K562 (cell line): Measurements from ENCODE around the gene FZD4. TPM values are rescaled to one million over a fixed set of nuclear protein-coding genes. Genes with fewer than 3 reads are reported as not detected.

Source experiments
- ATF1 ChIP-seq, 2 experiments: fragments of 450-650 bp in 1 of 2; IDR thresholded peaks; 2 replicates each; pipeline ENCODE4 v1.6.1; 2016; ENCODE audit warnings: missing compliant biosample characterization in 1 of 2, missing genetic modification characterization in 1 of 2
- EP300 ChIP-seq: IDR thresholded peaks from 2 replicates; pipeline ENCODE4 v1.6.1; 2012; ENCODE audit warnings: low read length, improper control_type of control experiment
- ETV1 ChIP-seq: fragments of 450-650 bp; conservative IDR thresholded peaks from 2 replicates; pipeline ENCODE4 v1.6.1; 2016; ENCODE audit warnings: missing genetic modification characterization, control low read depth, low read depth, missing compliant biosample characterization
- FUS ChIP-seq: fragments of 200-400 bp; formaldehyde crosslinking; optimal IDR thresholded peaks from 2 replicates; pipeline ENCODE3; 2017; ENCODE audit warnings: low read depth, low read length
- MCM2 ChIP-seq: fragments of 450-650 bp; IDR thresholded peaks from 2 replicates; pipeline ENCODE4 v1.6.1; 2017; ENCODE audit warnings: low read depth, mild to moderate bottlenecking
- MYNN ChIP-seq, 2 experiments: sonication (generic); formaldehyde crosslinking in 1 of 2; IDR thresholded peaks; 2 replicates each; pipeline versions ENCODE4 v1.5.0 to v1.6.1; 2016 to 2020; ENCODE audit warnings: antibody characterized with exemption in 1 of 2, missing genetic modification reagents in 1 of 2
- NUFIP1 ChIP-seq: fragments of 450-650 bp; IDR thresholded peaks from 2 replicates; pipeline ENCODE4 v1.6.1; 2018; ENCODE audit not compliant: partially characterized antibody
- RBM14 ChIP-seq: fragments of 200-400 bp; formaldehyde crosslinking; IDR thresholded peaks from 2 replicates; pipeline ENCODE4 v1.6.1; 2018; ENCODE audit warnings: low read depth, mild to moderate bottlenecking, low read length, moderate library complexity, borderline replicate concordance; ENCODE audit not compliant: insufficient read depth
- SIRT6 ChIP-seq: IDR thresholded peaks from one replicate; pipeline ENCODE4 v1.6.1; 2012; ENCODE audit warnings: low read depth, mild to moderate bottlenecking, control low read depth, inconsistent platforms, low read length, moderate library complexity
- SMARCB1 ChIP-seq: IDR thresholded peaks from 2 replicates; pipeline ENCODE4 v1.6.1; 2011; ENCODE audit warnings: improper control_type of control experiment, low read depth; ENCODE audit not compliant: insufficient read length
- TAL1 ChIP-seq: fragments of 450-650 bp; IDR thresholded peaks from 2 replicates; pipeline ENCODE4 v1.6.1; 2016; ENCODE audit warnings: mild to moderate bottlenecking
- TEAD4 ChIP-seq, 2 experiments: sonication (generic) in 1 of 2; formaldehyde crosslinking in 1 of 2; IDR thresholded peaks; 2 replicates each; pipeline versions ENCODE4 v1.6.1 to v1.8.0; 2012 to 2022; ENCODE audit warnings: borderline replicate concordance in 1 of 2, inconsistent platforms in 1 of 2, low read length in 1 of 2, mild to moderate bottlenecking in 1 of 2, missing genetic modification reagents in 1 of 2
- ZNF780A ChIP-seq: fragments of 250-450 bp; sonication (Bioruptor Pico); IDR thresholded peaks from 2 replicates; pipeline ENCODE4 v1.5.0; 2021; ENCODE audit warnings: mild to moderate bottlenecking
- polyA plus RNA-seq, 8 experiments: library from polyadenylated mRNA; depleted of rRNA in 4 of 8; stranded (reverse) in 5 of 8; unstranded in 3 of 8; fragments of >200 nt; fragmentation: Nextera tagmentation in 2 of 8; fragmentation: Illumina TruSeq in 1 of 8; extraction: Ambion mirVana in 2 of 8; extraction: Trizol in 1 of 8; gene quantifications; 2 replicates each; pipeline versions ENCODE4 v1.2.1 to v1.2.3, GENCODE V29; 2011 to 2014; ENCODE audit warnings: inconsistent platforms in 1 of 8, missing spikeins in 1 of 8
- total RNA-seq, 7 experiments: library from RNA; depleted of rRNA in 6 of 7; stranded (reverse); fragments of >200 nt in 6 of 7; fragmentation: Illumina TruSeq in 2 of 7; extraction: Trizol in 2 of 7; gene quantifications; 2 replicates each; pipeline versions ENCODE4 v1.2.1 to v1.2.3, GENCODE V29; 2011 to 2021; ENCODE audit warnings: low replicate concordance in 1 of 7
- TF ChIP-seq, protein P1 (sequence below), 2 experiments: fragments of 450-650 bp; IDR thresholded peaks; 2 replicates each; pipeline ENCODE4 v1.6.1; 2018; ENCODE audit warnings: mild to moderate bottlenecking in 2 of 2, low read depth in 1 of 2; ENCODE audit not compliant: partially characterized antibody in 2 of 2
- TF ChIP-seq, protein P2 (sequence below): fragments of 200-800 bp; sonication (Bioruptor generic); IDR thresholded peaks from 2 replicates; pipeline ENCODE4 v1.6.1; 2017; ENCODE audit warnings: missing genetic modification characterization, missing compliant biosample characterization
- TF ChIP-seq, protein P3 (sequence below): sonication (generic); formaldehyde crosslinking; IDR thresholded peaks from 2 replicates; pipeline ENCODE4 v1.9.0; 2022; ENCODE audit warnings: mild to moderate bottlenecking, missing genetic modification reagents
- TF ChIP-seq, protein P4 (sequence below): conservative IDR thresholded peaks from 2 replicates; pipeline ENCODE4 v1.6.1; 2011; ENCODE audit warnings: low read depth, mild to moderate bottlenecking, low read length; ENCODE audit not compliant: control insufficient read depth
- TF ChIP-seq, protein P5 (sequence below): fragments of 250-450 bp; sonication (Bioruptor Pico); IDR thresholded peaks from 2 replicates; pipeline ENCODE4 v1.8.0; 2021; ENCODE audit warnings: moderate library complexity, mild to moderate bottlenecking, inconsistent platforms

The FZD4 gene
- total and polyA plus RNA-seq, 9 of the 15 experiments (the other 6 are each of a cell fraction or from before 2014, with no cell fraction given), result 1.2 to 7.9 (median 5.8) TPM

DNA sequence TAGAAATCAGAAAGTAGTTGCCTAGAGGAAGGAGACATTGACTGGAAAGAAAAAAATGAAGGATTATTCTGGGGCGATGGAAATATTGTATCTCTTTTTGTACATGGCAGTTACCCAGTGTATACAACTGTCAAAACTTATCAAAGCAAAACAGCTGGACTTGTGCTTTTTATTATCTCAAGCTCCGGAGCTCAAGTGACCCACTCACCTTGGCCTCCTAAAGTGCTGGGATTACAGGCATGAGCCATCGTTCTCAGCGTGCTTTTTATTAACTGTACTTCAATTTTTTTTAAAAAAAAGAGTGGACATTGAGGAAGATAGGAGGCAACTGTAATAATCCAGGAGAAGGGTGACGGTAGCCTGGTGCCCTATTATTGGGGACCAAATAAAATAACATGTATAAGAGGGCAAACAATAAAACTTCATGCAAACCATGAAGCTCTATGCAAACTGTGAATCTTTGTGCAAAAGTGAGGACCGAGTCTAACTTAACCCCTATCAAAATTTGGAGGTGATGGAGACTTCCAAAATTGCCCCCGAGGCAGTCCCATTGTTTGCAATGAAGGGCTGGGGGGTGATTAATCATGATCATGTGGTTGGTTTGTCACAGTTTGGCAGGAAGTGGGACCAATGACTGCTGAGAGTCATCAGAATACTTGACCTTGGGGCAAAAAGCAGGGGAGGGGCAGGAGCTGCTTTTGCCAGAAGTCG, 23.5 kb downstream of the FZD4 start (continued):
- TF ChIP-seq, protein P1, sequence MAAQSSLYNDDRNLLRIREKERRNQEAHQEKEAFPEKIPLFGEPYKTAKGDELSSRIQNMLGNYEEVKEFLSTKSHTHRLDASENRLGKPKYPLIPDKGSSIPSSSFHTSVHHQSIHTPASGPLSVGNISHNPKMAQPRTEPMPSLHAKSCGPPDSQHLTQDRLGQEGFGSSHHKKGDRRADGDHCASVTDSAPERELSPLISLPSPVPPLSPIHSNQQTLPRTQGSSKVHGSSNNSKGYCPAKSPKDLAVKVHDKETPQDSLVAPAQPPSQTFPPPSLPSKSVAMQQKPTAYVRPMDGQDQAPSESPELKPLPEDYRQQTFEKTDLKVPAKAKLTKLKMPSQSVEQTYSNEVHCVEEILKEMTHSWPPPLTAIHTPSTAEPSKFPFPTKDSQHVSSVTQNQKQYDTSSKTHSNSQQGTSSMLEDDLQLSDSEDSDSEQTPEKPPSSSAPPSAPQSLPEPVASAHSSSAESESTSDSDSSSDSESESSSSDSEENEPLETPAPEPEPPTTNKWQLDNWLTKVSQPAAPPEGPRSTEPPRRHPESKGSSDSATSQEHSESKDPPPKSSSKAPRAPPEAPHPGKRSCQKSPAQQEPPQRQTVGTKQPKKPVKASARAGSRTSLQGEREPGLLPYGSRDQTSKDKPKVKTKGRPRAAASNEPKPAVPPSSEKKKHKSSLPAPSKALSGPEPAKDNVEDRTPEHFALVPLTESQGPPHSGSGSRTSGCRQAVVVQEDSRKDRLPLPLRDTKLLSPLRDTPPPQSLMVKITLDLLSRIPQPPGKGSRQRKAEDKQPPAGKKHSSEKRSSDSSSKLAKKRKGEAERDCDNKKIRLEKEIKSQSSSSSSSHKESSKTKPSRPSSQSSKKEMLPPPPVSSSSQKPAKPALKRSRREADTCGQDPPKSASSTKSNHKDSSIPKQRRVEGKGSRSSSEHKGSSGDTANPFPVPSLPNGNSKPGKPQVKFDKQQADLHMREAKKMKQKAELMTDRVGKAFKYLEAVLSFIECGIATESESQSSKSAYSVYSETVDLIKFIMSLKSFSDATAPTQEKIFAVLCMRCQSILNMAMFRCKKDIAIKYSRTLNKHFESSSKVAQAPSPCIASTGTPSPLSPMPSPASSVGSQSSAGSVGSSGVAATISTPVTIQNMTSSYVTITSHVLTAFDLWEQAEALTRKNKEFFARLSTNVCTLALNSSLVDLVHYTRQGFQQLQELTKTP (IDR thresholded peaks at IDR 0.05; ENCODE audit: low read depth in 1 of 2, partially characterized antibody in 2 of 2), result no peak
- TF ChIP-seq NUFIP1 (no peak), SMARCB1 (no peak), TAL1 (peak; percentile 92), SIRT6 (no peak), MCM2 (no peak), MYNN (IDR thresholded peaks at IDR 0.05) (no peak), MYNN (CRISPR knock-in tag; IDR thresholded peaks at IDR 0.05) (no peak), RBM14 (no peak), ZNF780A (CRISPR knock-in tag) (no peak), EP300 (peak; percentile 99), TEAD4 (IDR thresholded peaks at IDR 0.05; ENCODE audit: low read length) (peak; percentile 90), TEAD4 (CRISPR knock-in tag; IDR thresholded peaks at IDR 0.05; ENCODE audit: borderline replicate concordance) (no peak), FUS (no peak), ETV1 (tag) (peak; percentile 68), ATF1 (CRISPR knock-in tag; IDR thresholded peaks at IDR 0.05) (no peak), ATF1 (tag; IDR thresholded peaks at IDR 0.05) (peak; percentile 82)
- TF ChIP-seq, protein P2, sequence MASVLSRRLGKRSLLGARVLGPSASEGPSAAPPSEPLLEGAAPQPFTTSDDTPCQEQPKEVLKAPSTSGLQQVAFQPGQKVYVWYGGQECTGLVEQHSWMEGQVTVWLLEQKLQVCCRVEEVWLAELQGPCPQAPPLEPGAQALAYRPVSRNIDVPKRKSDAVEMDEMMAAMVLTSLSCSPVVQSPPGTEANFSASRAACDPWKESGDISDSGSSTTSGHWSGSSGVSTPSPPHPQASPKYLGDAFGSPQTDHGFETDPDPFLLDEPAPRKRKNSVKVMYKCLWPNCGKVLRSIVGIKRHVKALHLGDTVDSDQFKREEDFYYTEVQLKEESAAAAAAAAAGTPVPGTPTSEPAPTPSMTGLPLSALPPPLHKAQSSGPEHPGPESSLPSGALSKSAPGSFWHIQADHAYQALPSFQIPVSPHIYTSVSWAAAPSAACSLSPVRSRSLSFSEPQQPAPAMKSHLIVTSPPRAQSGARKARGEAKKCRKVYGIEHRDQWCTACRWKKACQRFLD (CRISPR knock-in tag), result no peak
- TF ChIP-seq, protein P3, sequence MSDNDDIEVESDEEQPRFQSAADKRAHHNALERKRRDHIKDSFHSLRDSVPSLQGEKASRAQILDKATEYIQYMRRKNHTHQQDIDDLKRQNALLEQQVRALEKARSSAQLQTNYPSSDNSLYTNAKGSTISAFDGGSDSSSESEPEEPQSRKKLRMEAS, result no peak
- TF ChIP-seq, protein P4, sequence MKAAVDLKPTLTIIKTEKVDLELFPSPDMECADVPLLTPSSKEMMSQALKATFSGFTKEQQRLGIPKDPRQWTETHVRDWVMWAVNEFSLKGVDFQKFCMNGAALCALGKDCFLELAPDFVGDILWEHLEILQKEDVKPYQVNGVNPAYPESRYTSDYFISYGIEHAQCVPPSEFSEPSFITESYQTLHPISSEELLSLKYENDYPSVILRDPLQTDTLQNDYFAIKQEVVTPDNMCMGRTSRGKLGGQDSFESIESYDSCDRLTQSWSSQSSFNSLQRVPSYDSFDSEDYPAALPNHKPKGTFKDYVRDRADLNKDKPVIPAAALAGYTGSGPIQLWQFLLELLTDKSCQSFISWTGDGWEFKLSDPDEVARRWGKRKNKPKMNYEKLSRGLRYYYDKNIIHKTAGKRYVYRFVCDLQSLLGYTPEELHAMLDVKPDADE, result no peak
- TF ChIP-seq, protein P5, sequence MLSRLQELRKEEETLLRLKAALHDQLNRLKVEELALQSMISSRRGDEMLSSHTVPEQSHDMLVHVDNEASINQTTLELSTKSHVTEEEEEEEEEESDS, result no peak
